ENCODE data around the gene NANOS2. TPM values are rescaled to one million over a fixed set of nuclear protein-coding genes. Genes with fewer than 3 reads are reported as not detected.

NANOS2 gene
- not detected in 2 replicates for total RNA-seq

GRCh38 chr19:45913874-45914830, at the start of gene NANOS2:
Gene NANOS2, minus strand, starts transcription at chr19:45914778. Its CDS starts 85 bp downstream, at chr19:45914693.

GRCh38 chr19:45901912-45902650, 12.5 kb downstream of the NANOS2 start, which contains the start of gene MYPOP:
Gene MYPOP, minus strand, starts transcription at chr19:45902613. Its CDS starts 840 bp downstream, at chr19:45901773.

GRCh38 chr19:45885556-45886426, 28.8 kb downstream of the NANOS2 start, which contains the start of gene IRF2BP1:
Gene IRF2BP1, minus strand, starts transcription at chr19:45886141. Its CDS starts 367 bp downstream, at chr19:45885774.

GRCh38 chr19:45863840-45864628, 50.5 kb downstream of the NANOS2 start, which contains the start of gene FOXA3:
Gene FOXA3, plus strand, starts transcription at chr19:45864326. Its CDS starts 131 bp downstream, at chr19:45864457.

Other genes with a start within 250 kb of the NANOS2 start
- not detected in 2 replicates for gene GIPR, start 246.6 kb downstream of the NANOS2 start, total RNA-seq
- gene SNRPD2, start 222.8 kb downstream of the NANOS2 start, total RNA-seq, result 157 and 234 TPM in 2 replicates
- gene QPCTL, start 222.1 kb downstream of the NANOS2 start, total RNA-seq, result 20.6 and 29.8 TPM in 2 replicates
- 6.6 and 10.5 TPM in 2 replicates for gene FBXO46, start 183.9 kb downstream of the NANOS2 start, total RNA-seq
- gene MEIOSIN, start 181.3 kb downstream of the NANOS2 start, total RNA-seq, result under 0.01 TPM in 1 of 2 replicates, not detected in the other
- gene SIX5, start 145.5 kb downstream of the NANOS2 start, total RNA-seq, result 9.7 and 10.1 TPM in 2 replicates
- gene DMPK, start 132.3 kb downstream of the NANOS2 start, total RNA-seq, result 26.9 and 29.5 TPM in 2 replicates
- 44.9 and 84.2 TPM in 2 replicates for gene DMWD, start 121.9 kb downstream of the NANOS2 start, total RNA-seq
- gene RSPH6A, start 99.5 kb downstream of the NANOS2 start, total RNA-seq, result 0.22 and 0.43 TPM in 2 replicates
- 46.2 and 50.8 TPM in 2 replicates for gene SYMPK, start 51.6 kb downstream of the NANOS2 start, total RNA-seq
- gene FOXA3, start 50.5 kb downstream of the NANOS2 start, total RNA-seq, result not detected in 2 replicates
- gene IRF2BP1, start 28.6 kb downstream of the NANOS2 start, total RNA-seq, result 26.7 and 39.1 TPM in 2 replicates
- gene MYPOP, start 12.2 kb downstream of the NANOS2 start, total RNA-seq, result 1.9 and 2.0 TPM in 2 replicates
- gene NOVA2, start 59.1 kb upstream of the NANOS2 start, total RNA-seq, result under 0.01 TPM in 1 of 2 replicates, not detected in the other
- 3.9 and 11.3 TPM in 2 replicates for gene CCDC61, start 80.7 kb upstream of the NANOS2 start, total RNA-seq
- not detected in 2 replicates for gene PGLYRP1, start 108.3 kb upstream of the NANOS2 start, total RNA-seq
- 0.14 TPM in 1 of 2 replicates, not detected in the other for gene IGFL4, start 126.2 kb upstream of the NANOS2 start, total RNA-seq
- not detected in 2 replicates for gene IGFL3, start 209.9 kb upstream of the NANOS2 start, total RNA-seq
- gene IGFL2, start 233.5 kb upstream of the NANOS2 start, total RNA-seq, result 0.29 TPM in 1 of 2 replicates, not detected in the other